Cardiac septum (tissue), 1 donor: ENCODE results near the gene MISP3. TPM values are rescaled to one million over a fixed set of nuclear protein-coding genes. Genes with fewer than 3 reads are reported as not detected.
A peak's percentile ranks its signal among the peaks of the same experiment; 100 is the strongest.

Experiments used
- DNase-seq: peaks from one replicate; pipeline ENCODE4 v3.0.0-alpha.2; 2020; ENCODE audit warnings: low spot score
- intact Hi-C: fragments of 100-400 bp; cut with DNase I; formaldehyde crosslinking; loops from one replicate; pipeline ENCODE4 v1.14.0; 2022
- total RNA-seq: library from RNA; stranded (reverse); fragmentation: NEBNext Ultra II Directional; extraction: Animal tissue kit (Norgen Biotek cat#: 25700); gene quantifications from one replicate; pipeline ENCODE4 v1.2.1, GENCODE V29; 2021
- donor health status: DM: no; HTN: no; CAD: no.

MISP3 gene
- total RNA-seq, 1 donor from 2014 or later: 7.9 TPM

DNA sequence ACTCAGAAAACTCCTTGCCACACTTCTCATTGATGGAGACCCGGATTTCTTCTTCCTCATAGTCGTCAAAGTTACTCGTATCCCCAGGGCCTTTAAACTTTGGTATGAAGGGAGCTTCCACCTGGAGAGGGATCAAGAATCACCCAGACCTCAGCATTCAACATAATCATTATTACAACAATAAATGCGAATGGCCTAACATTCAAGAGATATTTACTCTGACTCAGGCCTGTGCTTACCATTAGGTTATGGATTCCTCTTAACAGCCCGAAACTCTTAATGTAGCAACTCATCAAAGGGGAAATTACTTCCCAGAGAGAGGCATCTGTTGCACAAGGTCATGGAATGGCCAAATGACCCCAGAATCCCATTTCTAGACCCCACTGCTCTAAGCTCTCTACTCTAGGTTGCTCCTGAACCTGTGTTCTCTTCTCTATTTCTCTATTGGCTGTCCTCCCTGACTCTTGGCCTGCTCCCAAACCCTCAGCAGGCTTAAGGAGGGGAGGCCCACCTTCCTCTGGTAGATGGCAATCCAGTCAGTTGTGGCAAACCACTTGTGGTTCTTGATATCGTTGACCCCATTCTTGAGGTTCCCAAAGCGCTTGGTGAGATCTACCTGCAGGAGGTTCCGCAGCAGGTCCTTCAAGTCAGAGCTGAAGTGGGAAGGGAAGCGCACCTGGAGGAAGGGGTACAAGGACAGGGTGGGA is 20.7 kb downstream of the MISP3 start:
- DNase-seq: no peak
- intact Hi-C loops: loop anchor here (2.0 to 5.0 kb wide), 2 partner anchors 20 to 44 kb away; partner anchors contain the start of gene ASF1B

DNA sequence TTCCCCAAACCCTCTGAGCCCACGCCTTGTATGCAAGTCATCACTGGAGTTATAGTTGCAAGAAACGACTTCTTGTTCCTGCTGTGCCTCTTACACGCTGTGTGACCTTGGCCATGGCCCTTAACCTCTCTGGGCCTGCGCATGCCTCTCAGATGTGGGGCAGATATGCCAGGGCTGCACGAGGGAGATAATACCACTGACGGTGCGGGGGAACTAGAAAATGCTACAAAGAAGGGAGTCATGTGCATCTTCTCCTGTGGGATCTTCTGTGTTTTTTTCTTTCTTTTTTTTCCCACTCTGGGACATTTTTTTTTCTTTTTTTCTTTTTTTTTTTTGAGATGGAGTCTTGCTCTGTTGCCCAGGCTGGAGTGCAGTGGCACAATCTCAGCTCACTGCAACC is 22.3 kb downstream of the MISP3 start:
- no peak for DNase-seq
- intact Hi-C loops: loop anchor here (5.0 kb wide), 1 partner anchor 42 kb away; the partner anchor contains the start of gene ASF1B

DNA sequence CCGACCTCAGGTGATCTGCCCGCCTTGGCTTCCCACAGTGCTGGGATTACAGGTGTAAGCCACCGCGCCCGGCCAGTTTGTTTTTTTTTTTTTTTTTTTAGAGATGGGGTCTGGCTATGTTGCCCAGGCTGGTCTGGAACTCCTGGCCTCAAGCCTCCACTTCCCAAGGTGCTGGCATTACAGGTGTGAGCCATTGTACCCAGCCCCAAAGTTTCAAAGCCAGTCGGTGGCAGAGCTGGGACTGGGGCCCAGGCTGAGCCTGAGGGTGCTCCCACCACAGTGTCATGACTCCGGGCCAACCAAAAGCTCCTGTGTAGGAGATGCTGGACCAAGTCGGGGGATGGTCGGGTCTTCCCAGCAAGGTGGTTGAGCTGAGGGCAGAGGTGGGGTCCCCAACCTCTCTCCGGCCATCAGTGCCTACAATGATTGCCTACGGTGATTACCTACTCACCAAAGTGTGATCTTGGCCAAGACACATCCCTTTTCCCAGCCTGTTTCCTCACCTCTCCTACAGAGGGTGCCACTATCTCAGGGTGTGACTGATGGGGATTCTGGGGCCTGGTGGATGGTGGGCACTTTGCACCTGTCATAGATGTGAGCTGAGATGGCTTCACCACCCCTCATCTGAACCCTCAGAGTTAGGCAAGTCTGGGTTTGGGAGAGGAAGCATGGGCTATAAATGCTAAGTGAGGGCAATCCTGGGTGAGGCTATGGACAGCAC is 23.8 kb downstream of the MISP3 start:
- intact Hi-C loops: no loop called here
- no peak for DNase-seq

DNA sequence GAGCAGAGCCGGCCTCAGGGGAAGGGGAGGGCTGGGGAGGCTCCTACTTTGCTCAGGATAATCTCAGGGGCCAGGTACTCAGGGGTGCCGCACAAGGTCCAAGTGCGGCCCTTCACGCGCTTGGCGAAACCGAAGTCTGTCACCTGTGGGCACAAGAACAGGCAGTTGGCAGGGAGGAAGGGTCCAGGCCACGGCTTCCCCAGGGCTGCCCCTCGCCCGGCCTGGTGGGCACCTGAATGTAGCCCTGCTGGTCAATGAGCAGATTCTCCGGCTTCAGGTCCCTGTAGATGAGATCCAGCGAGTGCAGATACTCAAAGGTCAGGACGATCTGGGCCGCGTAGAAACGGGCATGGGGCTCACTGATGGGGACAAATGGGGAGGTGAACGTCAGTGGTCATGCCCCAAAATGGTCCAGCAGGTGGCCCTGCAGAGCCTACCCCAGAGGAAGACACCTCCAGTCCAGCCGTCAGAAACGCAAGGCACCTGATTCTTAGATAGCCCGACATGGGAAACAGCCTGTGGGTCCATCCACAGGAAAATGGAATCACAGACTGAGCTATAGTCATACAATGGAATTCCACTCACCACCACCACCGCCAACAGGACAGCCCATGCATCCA is 25.1 kb downstream of the MISP3 start:
- no peak for DNase-seq
- intact Hi-C loops: no loop called here

DNA sequence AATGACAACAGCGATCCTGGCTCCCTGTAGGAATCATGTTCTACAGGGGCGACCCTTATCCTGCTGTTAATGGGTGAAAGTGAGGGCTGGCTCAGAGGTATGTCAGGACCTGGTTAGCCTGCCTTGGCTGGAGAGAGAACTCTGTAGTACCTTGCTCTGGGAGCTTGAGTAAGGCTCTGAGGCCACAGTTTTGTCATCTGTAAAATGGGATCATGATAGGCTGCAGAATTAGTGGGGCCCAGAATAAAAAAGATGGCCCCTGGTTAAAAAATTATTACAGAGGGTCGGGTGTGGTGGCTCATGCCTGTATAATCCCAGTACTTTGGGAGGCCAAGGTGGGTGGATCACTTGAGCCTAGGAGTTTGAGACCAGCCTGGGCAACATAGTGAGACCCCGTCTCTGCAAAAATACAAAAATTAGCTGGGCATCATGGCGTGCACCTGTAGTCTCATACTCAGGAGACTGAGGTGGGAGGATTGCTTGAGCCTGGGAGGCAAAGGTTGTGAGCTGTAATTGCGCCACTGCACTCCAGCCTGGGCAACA is 28.5 kb downstream of the MISP3 start:
- no peak for DNase-seq
- intact Hi-C loops: no loop called here

DNA sequence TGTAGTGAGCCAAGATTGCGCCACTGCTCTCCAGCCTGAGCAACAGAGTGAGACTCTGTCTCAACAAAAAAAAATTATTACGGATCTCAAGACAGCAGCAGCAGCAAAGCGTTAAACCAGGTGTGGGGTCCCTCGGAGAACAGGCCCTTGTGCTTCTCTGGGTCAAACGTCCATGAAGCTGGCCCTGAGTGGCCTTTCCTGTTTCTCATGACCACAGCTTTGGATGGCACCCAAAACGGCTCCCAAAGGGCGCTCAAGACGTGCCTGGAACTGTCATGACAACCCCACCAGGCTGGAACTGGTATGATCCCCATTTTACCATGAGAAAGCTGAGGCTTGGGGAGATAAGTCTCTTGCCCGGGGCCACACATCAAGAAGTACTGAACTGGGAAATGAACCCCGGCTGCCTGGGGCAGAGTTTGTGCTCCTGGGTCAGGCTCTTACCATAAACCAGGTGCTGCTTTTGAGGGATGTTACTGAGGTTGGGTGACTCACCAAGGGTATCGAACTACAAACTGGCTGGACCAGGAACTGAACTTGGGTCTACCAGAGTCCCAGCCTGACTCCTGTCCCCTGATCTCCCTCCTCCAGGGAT is 29.6 kb downstream of the MISP3 start:
- intact Hi-C loops: no loop called here
- DNase-seq: no peak

DNA sequence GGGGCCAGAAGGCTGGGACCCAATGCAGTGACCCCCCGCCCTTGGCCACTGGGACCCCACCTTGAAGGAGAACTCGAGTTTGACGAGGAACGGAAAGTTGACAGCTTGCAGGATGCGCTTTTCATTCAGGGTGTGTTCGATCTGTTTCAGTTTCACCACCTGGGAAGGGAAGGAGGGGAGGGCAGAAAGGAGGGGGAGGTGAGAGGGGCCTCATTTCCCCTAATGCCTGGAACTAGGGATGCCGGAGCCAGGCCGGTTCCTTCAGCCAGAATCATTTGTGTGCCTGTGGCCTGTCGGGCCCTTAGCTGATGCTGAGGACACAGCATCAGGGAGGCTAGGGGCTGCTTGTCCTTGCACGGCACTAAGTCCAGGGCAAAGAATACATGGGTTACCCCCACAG is 30.2 kb downstream of the MISP3 start:
- DNase-seq: no peak
- intact Hi-C loops: no loop called here

DNA sequence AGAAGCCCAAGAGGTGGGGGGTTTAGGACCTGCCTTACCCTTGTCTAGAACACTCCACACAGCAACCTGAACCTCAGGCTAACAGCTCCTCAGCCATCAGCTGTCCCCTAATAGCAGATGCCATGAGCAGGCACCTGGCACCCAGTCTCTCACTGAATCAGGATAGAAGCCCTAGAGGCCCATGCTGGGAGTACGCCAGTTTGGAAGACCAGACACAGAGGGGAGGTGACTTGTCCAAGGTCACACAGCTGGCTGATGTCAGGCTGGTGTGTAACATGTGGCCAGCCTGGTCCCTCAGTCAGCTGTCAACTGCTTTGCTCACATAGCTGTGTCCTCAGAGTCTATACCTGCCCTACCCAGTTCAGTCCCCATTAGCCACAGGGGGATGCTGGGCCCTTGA is 30.7 kb downstream of the MISP3 start:
- no peak for DNase-seq

DNA sequence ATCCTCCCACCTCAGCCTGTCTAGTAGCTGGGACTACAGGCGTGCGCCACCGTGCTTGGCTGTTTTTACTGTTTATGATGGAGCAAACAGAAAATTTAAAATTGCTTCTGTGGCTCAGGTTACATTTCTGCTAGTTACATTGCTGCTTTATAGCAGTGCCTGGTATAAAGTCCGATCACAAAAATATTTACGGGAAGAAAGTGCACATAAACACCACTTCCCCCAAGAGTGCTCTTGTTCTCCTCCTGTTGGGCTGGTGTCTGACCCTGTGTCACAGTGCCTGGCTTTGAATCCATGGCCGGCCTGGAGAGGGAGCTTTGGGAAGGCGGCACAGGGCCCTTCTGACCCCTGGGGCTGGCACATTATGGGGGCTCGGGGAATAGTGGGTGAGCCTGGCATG is 33.1 kb downstream of the MISP3 start:
- intact Hi-C loops: no loop called here
- no peak for DNase-seq

More for the DNA sequence above, 30.7 kb downstream of the MISP3 start:
- intact Hi-C loops: no loop called here

DNA sequence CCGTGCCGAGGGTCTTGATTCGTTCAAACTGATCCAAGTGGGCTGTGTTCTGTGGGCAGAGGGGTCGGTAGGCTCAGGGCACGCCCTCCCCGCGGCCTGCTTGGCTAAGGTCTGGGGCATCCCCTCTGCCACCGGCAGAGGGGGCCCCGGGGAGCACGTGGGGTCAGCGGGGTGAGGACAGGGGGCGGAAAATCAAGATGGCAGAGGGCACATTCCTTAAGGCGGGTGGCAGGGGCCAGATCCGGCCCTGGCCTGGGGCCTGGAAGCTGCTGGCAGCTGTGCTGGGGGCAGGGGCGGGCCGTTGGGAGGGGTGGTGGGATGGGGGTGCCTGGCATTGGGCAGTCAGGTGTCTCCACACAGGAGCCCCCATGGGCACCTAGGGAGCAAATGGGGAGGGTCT is 34.3 kb downstream of the MISP3 start:
- DNase-seq: no peak
- intact Hi-C loops: no loop called here

DNA sequence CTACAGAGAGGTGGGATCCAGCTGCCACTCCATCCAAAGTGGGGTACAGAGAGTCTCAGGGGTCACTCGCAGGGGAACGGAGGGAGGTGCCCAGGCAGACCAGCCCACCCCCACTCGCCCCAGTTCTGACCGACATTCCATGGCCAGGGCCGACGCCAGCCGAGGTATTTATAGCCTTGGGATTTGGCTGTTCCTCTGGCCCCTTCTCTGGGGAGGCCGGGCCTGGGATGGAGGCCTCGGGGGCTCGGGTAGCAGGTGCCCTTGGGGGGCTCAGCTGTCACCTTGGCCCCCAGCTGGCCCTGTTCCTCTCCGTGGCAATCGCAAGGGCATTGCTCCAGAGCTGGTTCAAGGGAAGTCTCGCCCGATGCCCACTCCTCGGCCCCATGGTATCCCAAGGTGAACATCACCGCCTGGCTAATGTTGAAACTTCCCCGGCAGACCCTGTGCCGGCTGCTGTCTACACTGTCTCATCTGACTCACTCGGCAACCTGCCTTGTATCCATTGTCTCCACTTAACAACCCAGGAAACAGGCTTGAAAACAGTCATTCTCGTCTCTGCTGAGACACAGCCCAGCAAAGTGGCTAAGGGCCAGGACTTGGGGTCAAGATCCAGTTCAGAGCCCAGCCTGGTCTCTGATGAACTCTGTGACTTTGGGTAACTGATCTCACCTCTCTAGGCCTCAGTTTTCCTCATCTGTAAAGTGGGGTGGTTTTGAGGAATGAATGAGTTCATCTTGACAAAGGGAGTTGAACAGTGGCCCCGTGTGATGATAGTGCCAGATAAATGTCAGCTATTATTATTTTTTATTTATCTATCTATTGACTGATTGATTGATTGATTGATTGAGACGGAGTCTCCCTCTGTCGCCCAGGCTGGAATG is 35.2 kb downstream of the MISP3 start:
- DNase-seq: peak; percentile 87
- intact Hi-C loops: no loop called here

DNA sequence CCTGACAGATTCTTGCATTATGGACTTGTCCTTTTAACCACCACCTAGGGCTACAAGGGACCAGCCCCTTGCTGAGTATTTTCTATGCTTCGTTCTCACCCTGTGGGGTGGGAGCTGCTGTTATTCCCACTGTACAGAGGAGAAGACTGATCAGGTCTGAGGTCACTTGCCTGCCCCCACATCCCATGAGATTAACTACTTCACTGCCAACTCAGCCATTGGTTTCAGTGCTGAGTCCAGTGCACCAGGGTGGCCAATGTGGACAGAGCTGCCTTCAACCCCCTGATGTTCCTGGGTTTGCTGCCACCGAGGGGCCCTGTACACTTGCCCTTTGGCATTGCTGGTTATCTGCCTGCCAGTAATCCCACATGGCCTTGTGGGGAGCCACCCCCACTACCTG is 38.1 kb downstream of the MISP3 start:
- intact Hi-C loops: no loop called here
- no peak for DNase-seq

DNA sequence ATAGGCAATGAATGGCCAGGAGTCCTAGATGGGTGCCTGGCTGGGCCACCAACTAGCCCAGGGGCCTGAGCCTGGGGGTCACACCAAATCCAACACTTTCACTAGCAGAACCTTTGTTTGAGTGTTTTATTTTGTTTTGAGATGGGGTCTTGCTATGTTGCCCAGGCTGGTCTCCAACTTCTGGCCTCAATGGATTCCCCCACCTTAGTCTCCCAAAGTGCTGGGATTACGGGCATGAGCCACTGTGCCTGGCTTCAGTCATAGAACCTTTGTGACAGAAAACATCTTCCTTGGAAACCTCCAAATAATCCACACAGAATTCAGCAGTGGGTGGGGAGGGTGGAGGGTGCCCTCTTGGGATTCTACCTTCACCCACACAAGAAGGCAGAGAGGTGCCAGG is 38.9 kb downstream of the MISP3 start:
- no peak for DNase-seq
- intact Hi-C loops: no loop called here

DNA sequence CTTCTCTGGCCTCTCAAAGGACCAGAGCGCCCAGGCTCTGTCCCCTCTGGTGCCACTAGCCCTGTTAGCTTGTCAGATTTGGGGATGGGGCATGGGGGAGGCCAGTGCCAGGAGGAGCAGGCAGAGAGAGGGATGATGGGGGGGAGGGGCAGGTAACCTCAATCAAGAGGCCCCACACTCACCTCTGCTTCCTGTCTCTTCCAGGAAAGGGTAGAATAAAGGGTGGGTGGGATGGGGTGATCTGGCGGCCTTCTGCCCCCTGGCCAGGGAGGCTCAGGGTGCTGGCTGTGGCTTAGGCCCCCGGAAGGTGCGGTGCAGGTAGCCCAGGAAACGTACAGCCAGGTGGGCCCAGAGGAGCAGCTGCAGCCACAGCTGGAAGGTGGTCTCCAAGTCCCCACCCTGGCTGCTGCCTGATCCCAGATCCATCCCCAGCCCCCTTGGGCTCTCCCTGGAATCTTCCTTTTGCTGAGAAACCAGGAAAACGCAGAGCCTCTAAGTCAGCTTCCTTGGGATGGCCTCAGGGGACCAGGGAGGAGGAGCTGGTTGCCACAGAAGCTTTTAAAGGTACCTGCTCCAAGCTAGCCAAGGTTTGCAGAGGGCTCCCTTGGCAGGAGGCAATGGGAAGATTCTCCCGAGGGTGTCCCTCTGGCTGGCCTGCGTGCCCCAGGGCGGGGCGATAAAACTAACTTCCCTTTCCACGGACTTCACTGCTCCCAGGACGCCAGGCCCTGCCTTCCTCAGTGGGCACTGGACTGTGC is 39.6 kb downstream of the MISP3 start:
- no peak for DNase-seq
- intact Hi-C loops: loop anchor here (2.0 kb wide), 1 partner anchor 19 kb away; no protein-coding TSS in a partner anchor

DNA sequence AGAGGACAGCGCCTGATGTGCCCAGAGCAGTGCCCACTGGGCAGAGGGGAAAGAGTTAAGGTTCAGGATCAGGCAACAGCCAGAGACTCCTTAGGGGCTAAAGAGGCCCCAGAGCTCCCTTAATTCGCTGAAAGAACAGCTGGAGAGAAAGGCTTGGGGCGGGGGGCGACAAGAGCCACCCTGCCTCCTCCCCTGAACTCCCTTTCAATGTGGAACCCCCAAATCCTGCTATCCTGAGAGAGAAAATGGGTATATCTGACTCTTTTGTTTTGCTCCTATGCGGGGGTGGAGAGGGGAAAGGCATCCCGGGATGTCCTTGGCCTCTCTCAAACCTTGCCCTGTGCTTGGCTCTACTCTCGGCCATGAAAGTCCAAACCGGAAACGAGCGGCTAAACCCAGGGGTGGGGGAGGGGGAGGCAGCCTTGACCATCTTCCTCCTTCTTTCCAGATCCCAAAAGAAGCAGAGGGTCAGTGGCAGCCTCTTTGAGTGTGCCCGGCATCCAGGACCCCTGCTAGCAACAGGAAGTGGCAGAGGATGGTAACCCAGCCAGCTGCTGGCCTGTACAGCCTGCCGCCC is 40.3 kb downstream of the MISP3 start:
- no peak for DNase-seq
- intact Hi-C loops: loop anchor here (2.0 kb wide), 1 partner anchor 20 kb away; no protein-coding TSS in a partner anchor

DNA sequence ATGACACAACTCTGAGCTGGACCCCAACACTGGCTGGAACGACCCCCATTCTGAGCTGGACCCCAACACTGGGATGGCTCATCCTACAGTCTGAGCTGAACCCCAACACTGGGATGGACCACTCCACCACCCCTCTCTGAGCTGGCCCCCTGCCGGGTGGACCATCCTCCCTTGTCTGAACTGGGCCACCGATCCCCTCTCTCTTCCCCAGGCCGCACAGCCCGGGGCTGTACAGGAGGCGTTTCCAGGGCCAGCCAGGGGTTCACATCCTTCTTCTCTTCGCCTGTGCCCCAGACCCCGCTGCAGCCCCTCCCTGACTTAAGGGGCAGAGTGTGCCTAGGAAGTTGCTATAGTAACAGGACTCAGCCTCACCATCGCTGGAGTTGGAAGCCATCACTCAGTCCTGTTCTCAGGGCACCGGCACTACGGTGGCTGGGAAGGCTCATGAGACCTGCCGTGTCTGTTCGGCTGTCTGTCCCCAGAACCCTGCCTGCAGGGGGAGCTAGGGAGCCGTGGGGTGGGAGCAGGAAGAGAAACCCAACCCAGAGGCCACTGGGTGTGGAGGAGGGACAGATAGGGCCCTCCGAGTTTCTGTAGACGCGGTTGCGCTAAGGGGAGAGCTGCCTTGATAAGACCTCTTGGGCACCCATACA is 41.3 kb downstream of the MISP3 start:
- DNase-seq: peak; percentile 83
- intact Hi-C loops: loop anchor here (2.0 kb wide), 1 partner anchor 21 kb away; no protein-coding TSS in a partner anchor

DNA sequence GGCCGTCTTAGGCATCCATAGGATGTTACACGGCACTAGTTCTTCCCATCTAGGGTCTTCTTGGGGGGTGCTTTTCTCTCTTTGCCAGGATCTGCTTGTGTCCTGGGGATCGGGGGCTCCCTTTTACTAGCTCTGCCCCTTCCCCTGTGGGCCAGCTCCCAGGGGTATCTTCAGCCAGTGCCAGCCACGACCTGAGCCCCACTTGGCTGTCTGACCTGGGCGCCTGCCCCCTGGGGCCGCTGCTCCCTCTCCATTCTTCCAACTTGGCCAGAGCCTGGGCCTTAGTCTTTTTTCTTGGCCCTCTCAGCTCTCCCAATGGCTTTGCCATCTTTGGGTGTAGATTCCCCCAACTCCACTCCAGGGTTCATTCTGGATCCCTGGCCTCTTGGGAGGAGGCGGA is 41.9 kb downstream of the MISP3 start:
- no peak for DNase-seq
- intact Hi-C loops: no loop called here
